IMR-90 (cell line): Measurements from ENCODE around the gene GPR158.

ENCODE experiments used
- FOS ChIP-seq: fragments of 150-350 bp; IDR thresholded peaks from 2 replicates; pipeline ENCODE4 v1.6.1; 2016; ENCODE audit warnings: low read depth, low read length
- MAFK ChIP-seq: IDR thresholded peaks from 2 replicates; pipeline ENCODE4 v1.6.1; 2012; ENCODE audit warnings: low read depth, low read length, improper control_type of control experiment
- MAZ ChIP-seq: IDR thresholded peaks from 2 replicates; pipeline ENCODE4 v1.6.1; 2012; ENCODE audit warnings: low read depth, mild to moderate bottlenecking, low read length, improper control_type of control experiment, moderate library complexity, borderline replicate concordance
- POLR2A ChIP-seq: IDR thresholded peaks from 2 replicates; pipeline ENCODE4 v1.6.1; 2012; ENCODE audit warnings: mild to moderate bottlenecking, low read depth, low read length
- TF ChIP-seq, protein P1 (sequence below): conservative IDR thresholded peaks from 2 replicates; pipeline ENCODE4 v1.5.1; 2012; ENCODE audit warnings: mild to moderate bottlenecking, low read depth, low read length, improper control_type of control experiment

DNA sequence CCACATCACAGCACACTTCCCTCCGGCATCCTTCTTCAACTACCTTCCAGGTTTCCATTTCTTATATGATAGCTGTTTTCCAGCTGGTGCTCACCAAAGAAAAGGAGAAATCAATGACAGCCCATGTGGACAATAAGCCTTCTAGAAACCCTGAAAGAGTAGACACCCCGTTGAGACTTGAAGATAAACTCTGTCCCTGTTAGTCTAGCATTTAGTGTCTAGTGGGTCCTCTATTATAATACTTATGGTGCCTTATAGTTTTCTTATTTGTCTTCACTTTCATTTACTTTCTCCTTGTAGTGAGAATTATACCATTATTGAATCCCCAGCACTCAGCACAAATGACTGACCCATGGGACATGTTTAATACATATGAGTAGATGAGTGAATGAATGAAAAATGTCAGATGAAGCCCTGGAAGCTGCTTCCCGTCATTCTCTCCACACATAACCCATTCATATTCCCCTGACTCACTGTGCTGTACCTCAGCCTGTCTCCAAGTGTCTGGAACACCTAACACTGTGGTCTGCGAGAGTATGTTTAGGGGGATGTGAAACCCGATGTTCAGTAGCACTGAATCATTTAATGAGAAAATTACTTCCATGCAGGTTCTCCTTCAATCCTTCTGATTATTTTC, 377.6 kb downstream of the GPR158 start:
- TF ChIP-seq, protein P1, sequence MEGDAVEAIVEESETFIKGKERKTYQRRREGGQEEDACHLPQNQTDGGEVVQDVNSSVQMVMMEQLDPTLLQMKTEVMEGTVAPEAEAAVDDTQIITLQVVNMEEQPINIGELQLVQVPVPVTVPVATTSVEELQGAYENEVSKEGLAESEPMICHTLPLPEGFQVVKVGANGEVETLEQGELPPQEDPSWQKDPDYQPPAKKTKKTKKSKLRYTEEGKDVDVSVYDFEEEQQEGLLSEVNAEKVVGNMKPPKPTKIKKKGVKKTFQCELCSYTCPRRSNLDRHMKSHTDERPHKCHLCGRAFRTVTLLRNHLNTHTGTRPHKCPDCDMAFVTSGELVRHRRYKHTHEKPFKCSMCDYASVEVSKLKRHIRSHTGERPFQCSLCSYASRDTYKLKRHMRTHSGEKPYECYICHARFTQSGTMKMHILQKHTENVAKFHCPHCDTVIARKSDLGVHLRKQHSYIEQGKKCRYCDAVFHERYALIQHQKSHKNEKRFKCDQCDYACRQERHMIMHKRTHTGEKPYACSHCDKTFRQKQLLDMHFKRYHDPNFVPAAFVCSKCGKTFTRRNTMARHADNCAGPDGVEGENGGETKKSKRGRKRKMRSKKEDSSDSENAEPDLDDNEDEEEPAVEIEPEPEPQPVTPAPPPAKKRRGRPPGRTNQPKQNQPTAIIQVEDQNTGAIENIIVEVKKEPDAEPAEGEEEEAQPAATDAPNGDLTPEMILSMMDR = no peak
- no peak for TF ChIP-seq MAZ
- no peak for TF ChIP-seq FOS
- TF ChIP-seq POLR2A = no peak
- TF ChIP-seq MAFK = no peak
